Measurements from ENCODE around the gene SV2B. TPM values are rescaled to one million over a fixed set of nuclear protein-coding genes. Genes with fewer than 3 reads are reported as not detected.

SV2B gene
- polyA plus RNA-seq, 1 donor (not counting 4 experiments of a cell fraction or from before 2014, with no cell fraction given), result 0.04 TPM

DNA sequence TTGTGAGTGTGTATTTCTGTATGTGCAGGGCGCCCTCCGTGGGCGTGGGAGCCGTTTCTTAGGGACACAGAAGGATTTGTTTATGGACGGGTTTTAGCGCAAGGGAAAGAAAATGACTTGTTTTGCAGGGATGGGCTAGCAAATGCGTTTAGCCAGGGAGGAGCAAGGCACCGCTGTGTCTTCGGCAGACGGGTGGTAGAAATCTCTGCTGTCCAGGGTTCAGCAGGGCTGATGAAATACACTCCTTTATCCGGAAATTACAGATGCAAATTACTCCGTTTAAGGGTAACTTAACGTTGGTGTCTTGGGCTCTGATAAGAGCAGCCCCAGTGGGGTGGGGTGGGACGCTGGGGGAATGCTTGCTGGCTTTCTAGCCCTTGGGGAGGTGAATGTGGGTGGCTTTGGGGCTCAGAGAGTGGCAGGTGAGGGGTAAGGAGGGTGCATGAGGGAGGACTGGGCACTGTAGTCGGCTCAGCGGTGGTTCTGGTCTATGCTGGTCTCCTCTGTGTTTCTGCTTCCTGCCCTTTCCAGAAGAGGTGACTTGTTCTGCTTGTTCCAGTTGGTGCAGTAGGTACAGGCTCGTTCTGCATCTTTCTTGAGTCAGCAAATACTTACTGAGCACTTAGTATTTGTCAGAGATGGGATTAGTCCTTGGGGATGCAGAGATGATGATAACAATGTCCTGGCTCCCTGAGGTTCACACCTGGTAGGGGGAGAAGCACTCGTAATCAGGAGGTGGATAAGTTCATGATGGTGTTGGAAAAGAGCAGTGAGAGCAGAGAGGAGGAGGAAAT, 954 bp downstream of the SV2B start:
- DNase-seq (ENCODE audit: low read depth, low spot score), result no peak
- Histone ChIP-seq H3K4me3 (ENCODE audit: control insufficient read depth in 2 of 3, extremely low read depth in 1 of 3, insufficient read depth in 2 of 3, low read depth in 1 of 3, low read length in 3 of 3) (peak overlapping the region; percentile 26 to 77 (median 56)), H4K20me1 (ENCODE audit: control insufficient read depth, extremely low read depth, insufficient read depth, low read length) (no peaks in the 10 kb centered on the region), H2AFZ (ENCODE audit: control insufficient read depth, low read length) (peak overlapping the region; percentile 56), H3K79me2 (ENCODE audit: control insufficient read depth, insufficient read depth, low read length) (no peaks in the 10 kb centered on the region), H3K4me1 (ENCODE audit: control insufficient read depth, extremely low read depth, insufficient read depth, low read length) (peaks cover 10% of the 10 kb centered on the region), H3K27ac (ENCODE audit: control insufficient read depth, insufficient read depth, low read length) (no peak overlapping the region), H3K4me2 (ENCODE audit: control insufficient read depth, extremely low read depth, insufficient read depth, low read depth, low read length) (peak overlapping the region; percentile 93), H3K9ac (ENCODE audit: control insufficient read depth, extremely low read depth, insufficient read depth, low read length) (no peak overlapping the region), H3K9me3 (ENCODE audit: control insufficient read depth, low read depth, low read length) (no peaks in the 10 kb centered on the region), H3K9me1 (ENCODE audit: control insufficient read depth, extremely low read depth, insufficient read depth, low read length) (no peaks in the 10 kb centered on the region), H3K36me3 (ENCODE audit: control insufficient read depth in 2 of 2, extremely low read depth in 1 of 2, insufficient read depth in 2 of 2, low read length in 2 of 2) (no peaks in the 10 kb centered on the region), H3K27me3 (ENCODE audit: control insufficient read depth, extremely low read depth, insufficient read depth, low read length) (peaks cover 50% of the 10 kb centered on the region)
- peak; percentile 24 for TF ChIP-seq EZH2 (IDR thresholded peaks at IDR 0.05; ENCODE audit: low read length)
- TF ChIP-seq, protein P1, sequence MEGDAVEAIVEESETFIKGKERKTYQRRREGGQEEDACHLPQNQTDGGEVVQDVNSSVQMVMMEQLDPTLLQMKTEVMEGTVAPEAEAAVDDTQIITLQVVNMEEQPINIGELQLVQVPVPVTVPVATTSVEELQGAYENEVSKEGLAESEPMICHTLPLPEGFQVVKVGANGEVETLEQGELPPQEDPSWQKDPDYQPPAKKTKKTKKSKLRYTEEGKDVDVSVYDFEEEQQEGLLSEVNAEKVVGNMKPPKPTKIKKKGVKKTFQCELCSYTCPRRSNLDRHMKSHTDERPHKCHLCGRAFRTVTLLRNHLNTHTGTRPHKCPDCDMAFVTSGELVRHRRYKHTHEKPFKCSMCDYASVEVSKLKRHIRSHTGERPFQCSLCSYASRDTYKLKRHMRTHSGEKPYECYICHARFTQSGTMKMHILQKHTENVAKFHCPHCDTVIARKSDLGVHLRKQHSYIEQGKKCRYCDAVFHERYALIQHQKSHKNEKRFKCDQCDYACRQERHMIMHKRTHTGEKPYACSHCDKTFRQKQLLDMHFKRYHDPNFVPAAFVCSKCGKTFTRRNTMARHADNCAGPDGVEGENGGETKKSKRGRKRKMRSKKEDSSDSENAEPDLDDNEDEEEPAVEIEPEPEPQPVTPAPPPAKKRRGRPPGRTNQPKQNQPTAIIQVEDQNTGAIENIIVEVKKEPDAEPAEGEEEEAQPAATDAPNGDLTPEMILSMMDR (optimal IDR thresholded peaks at IDR 0.05 in 1 of 3, IDR thresholded peaks at IDR 0.05 in 1 of 3, conservative IDR thresholded peaks at IDR 0.05 in 1 of 3; ENCODE audit: extremely low read depth in 1 of 3, insufficient read depth in 2 of 3, low read length in 3 of 3), result no peak
- FAIRE-seq, result no peak
- dilution Hi-C loops (cut with MboI; ENCODE audit: extremely low pct_ligation_motif_present, low sequenced_read_pairs), result no loop called here

DNA sequence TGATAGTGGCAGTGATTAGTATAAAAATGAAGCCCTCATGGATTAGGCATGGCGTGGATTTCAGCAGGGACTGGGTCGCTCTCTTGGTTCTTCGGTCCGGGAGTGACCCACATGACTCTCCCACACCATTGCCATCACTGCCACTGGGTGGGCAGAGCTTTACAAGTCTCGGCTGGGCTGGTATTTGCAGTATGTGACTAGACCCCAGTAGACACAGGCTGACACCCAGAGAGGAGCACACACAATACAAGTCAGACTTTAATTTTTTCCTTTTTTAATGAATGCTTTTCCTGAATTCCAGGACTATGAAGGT, 1.5 kb downstream of the SV2B start:
- DNase-seq (ENCODE audit: low read depth, low spot score) (no peak), FAIRE-seq (no peak)
- Histone ChIP-seq H3K9ac (ENCODE audit: control insufficient read depth, extremely low read depth, insufficient read depth, low read length) (no peak overlapping the region), H3K36me3 (ENCODE audit: control insufficient read depth in 2 of 2, extremely low read depth in 1 of 2, insufficient read depth in 2 of 2, low read length in 2 of 2) (no peaks in the 10 kb centered on the region), H3K27ac (ENCODE audit: control insufficient read depth, insufficient read depth, low read length) (no peak overlapping the region), H3K4me2 (ENCODE audit: control insufficient read depth, extremely low read depth, insufficient read depth, low read depth, low read length) (no peak overlapping the region), H3K79me2 (ENCODE audit: control insufficient read depth, insufficient read depth, low read length) (no peaks in the 10 kb centered on the region), H2AFZ (ENCODE audit: control insufficient read depth, low read length) (no peak overlapping the region), H3K4me1 (ENCODE audit: control insufficient read depth, extremely low read depth, insufficient read depth, low read length) (peaks cover 10% of the 10 kb centered on the region), H3K9me1 (ENCODE audit: control insufficient read depth, extremely low read depth, insufficient read depth, low read length) (no peaks in the 10 kb centered on the region), H4K20me1 (ENCODE audit: control insufficient read depth, extremely low read depth, insufficient read depth, low read length) (no peaks in the 10 kb centered on the region), H3K27me3 (ENCODE audit: control insufficient read depth, extremely low read depth, insufficient read depth, low read length) (peaks cover 50% of the 10 kb centered on the region), H3K9me3 (ENCODE audit: control insufficient read depth, low read depth, low read length) (no peaks in the 10 kb centered on the region), H3K4me3 (ENCODE audit: control insufficient read depth in 2 of 3, extremely low read depth in 1 of 3, insufficient read depth in 2 of 3, low read depth in 1 of 3, low read length in 3 of 3) (no peak overlapping the region)
- dilution Hi-C loops (cut with MboI; ENCODE audit: extremely low pct_ligation_motif_present, low sequenced_read_pairs), result no loop called here
- TF ChIP-seq, protein P1 (optimal IDR thresholded peaks at IDR 0.05 in 1 of 3, IDR thresholded peaks at IDR 0.05 in 1 of 3, conservative IDR thresholded peaks at IDR 0.05 in 1 of 3; ENCODE audit: extremely low read depth in 1 of 3, insufficient read depth in 2 of 3, low read length in 3 of 3), result no peak
- no peak for TF ChIP-seq EZH2 (IDR thresholded peaks at IDR 0.05; ENCODE audit: low read length)
